K562 (cell line): Measurements from ENCODE around the gene PTCD3. TPM values are rescaled to one million over a fixed set of nuclear protein-coding genes. Genes with fewer than 3 reads are reported as not detected.
A peak's percentile ranks its signal among the peaks of the same experiment; 100 is the strongest.

ENCODE experiments used
- ATAC-seq: fragments of 200-7000 bp; cut with Tn5 transposase; 3 replicates; pipeline ENCODE4 v1.9.1; 2020; ENCODE audit warnings: moderate library complexity
- BruUV-seq: library from RNA; stranded (reverse); fragments of 400-500 nt; replicated peaks from 2 replicates; lab custom pipeline; 2021; lab: Mats Ljungman, UMichigan
- CTCF ChIA-PET: fragments of 300-600 bp; formaldehyde crosslinking; extraction: SDS; loops from one replicate; lab custom pipeline; 2021; ENCODE audit warnings: low intra/inter-chr PET ratio; lab: Yijun Ruan, JAX
- POLR2A ChIA-PET: fragments of 300-600, 350-650 bp; sonication (Branson Sonifier 250); formaldehyde crosslinking; extraction: SDS; loops from one replicate; lab custom pipeline; 2021; ENCODE audit warnings: antibody characterized with exemption, inconsistent platforms; lab: Yijun Ruan, JAX
- DNase-seq, 4 experiments: peaks; one replicate each; pipeline versions ENCODE4 v3.0.0 to v3.0.0-alpha.2; 2011 to 2018; ENCODE audit warnings: low spot score in 3 of 4, mixed read lengths in 3 of 4; ENCODE audit errors: extremely low read depth in 1 of 4
- FAIRE-seq: peaks from 2 replicates; lab custom pipeline; 2011; peaks lifted over from hg19 to GRCh38; lab: Jason Lieb, UNC
- H2AFZ ChIP-seq: 2 replicates; pipeline ENCODE4 v1.6.0; 2011; ENCODE audit warnings: low read depth, low read length, control low read depth, inconsistent platforms
- H3K27ac ChIP-seq: fragments of 200-600 bp; 3 replicates; pipeline ENCODE4 v1.8.0; 2011; ENCODE audit warnings: low read depth, mild to moderate bottlenecking, control low read depth, inconsistent platforms, low read length, moderate library complexity, mixed read lengths; ENCODE audit errors: extremely low read depth
- H3K27me3 ChIP-seq, 2 experiments: fragments of 300-600 bp in 1 of 2; 2 replicates in 1 of 2; 3 replicates in 1 of 2; pipeline versions ENCODE4 v1.6.0 to v1.8.0; 2011; ENCODE audit warnings: inconsistent platforms in 2 of 2, low read length in 2 of 2, mild to moderate bottlenecking in 1 of 2, mixed read lengths in 1 of 2, moderate library complexity in 1 of 2; ENCODE audit not compliant: control insufficient read depth in 2 of 2, insufficient read depth in 2 of 2
- H3K36me3 ChIP-seq: fragments of 300-600 bp; 3 replicates; pipeline ENCODE4 v1.8.0; 2011; ENCODE audit warnings: mild to moderate bottlenecking, low read length, inconsistent platforms; ENCODE audit not compliant: control insufficient read depth, insufficient read depth
- H3K4me1 ChIP-seq, 2 experiments: fragments of 200-600 bp in 1 of 2; replicated peaks in 1 of 2; 2 replicates in 1 of 2; 3 replicates in 1 of 2; pipeline versions ENCODE4 v1.5.1 to v1.8.0; 2011; ENCODE audit warnings: inconsistent platforms in 2 of 2, low read length in 2 of 2, mild to moderate bottlenecking in 1 of 2, mixed read lengths in 1 of 2, moderate library complexity in 1 of 2; ENCODE audit not compliant: control insufficient read depth in 2 of 2, insufficient read depth in 2 of 2
- H3K4me2 ChIP-seq: 2 replicates; pipeline ENCODE4 v1.6.1; 2011; ENCODE audit warnings: low read length, control low read depth, inconsistent platforms, mixed read lengths; ENCODE audit not compliant: insufficient read depth
- H3K4me3 ChIP-seq: fragments of 200-600 bp; sonication (generic), shearing (Covaris generic); 2 replicates; pipeline ENCODE4 v1.5.1; 2016; ENCODE audit warnings: control low read depth, inconsistent platforms
- H3K79me2 ChIP-seq: fragments of 200-600 bp; 3 replicates; pipeline ENCODE4 v1.8.0; 2011; ENCODE audit warnings: low read length, inconsistent platforms; ENCODE audit not compliant: control insufficient read depth, insufficient read depth
- H3K9ac ChIP-seq, 2 experiments: 2 replicates each; pipeline versions ENCODE4 v1.6.0 to v1.6.1; 2011; ENCODE audit warnings: low read depth in 2 of 2, low read length in 2 of 2, control low read depth in 1 of 2, inconsistent platforms in 1 of 2, mild to moderate bottlenecking in 1 of 2, mixed read lengths in 1 of 2; ENCODE audit not compliant: insufficient read depth in 1 of 2
- H3K9me1 ChIP-seq: one replicate; pipeline ENCODE4 v1.6.0; 2011; ENCODE audit warnings: inconsistent platforms, mild to moderate bottlenecking, low read length, moderate library complexity; ENCODE audit not compliant: control insufficient read depth, insufficient read depth
- H3K9me3 ChIP-seq: replicated peaks from 2 replicates; pipeline ENCODE4 v1.5.1; 2011; ENCODE audit warnings: low read depth, low read length, inconsistent platforms; ENCODE audit not compliant: control insufficient read depth, insufficient read depth
- H4K20me1 ChIP-seq: replicated peaks from 2 replicates; pipeline ENCODE4 v1.6.1; 2011; ENCODE audit warnings: low read length, inconsistent platforms, mixed read lengths; ENCODE audit not compliant: control insufficient read depth, insufficient read depth
- CEBPG ChIP-seq, 3 experiments: fragments of 200-800 bp in 1 of 3; sonication (Bioruptor generic) in 1 of 3; sonication (generic) in 1 of 3; formaldehyde crosslinking in 1 of 3; IDR thresholded peaks in 2 of 3; conservative IDR thresholded peaks in 1 of 3; 2 replicates each; pipeline versions ENCODE4 v1.6.1 to v1.8.0; 2016 to 2022; ENCODE audit warnings: missing compliant biosample characterization in 2 of 3, missing genetic modification characterization in 2 of 3, mild to moderate bottlenecking in 1 of 3, missing genetic modification reagents in 1 of 3
- HSF4 ChIP-seq: fragments of 250-450 bp; sonication (Bioruptor Pico); IDR thresholded peaks from 2 replicates; pipeline ENCODE4 v2.1.2; 2022; ENCODE audit warnings: mild to moderate bottlenecking, moderate library complexity, borderline replicate concordance
- KAT8 ChIP-seq: fragments of 450-650 bp; IDR thresholded peaks from 2 replicates; pipeline ENCODE4 v1.6.1; 2016; ENCODE audit warnings: low read depth, mild to moderate bottlenecking
- KLF10 ChIP-seq: fragments of 250-450 bp; sonication (Bioruptor Pico); IDR thresholded peaks from 2 replicates; pipeline ENCODE4 v1.6.1; 2021; ENCODE audit warnings: matching md5 sums
- NR2F6 ChIP-seq: fragments of 450-650 bp; formaldehyde crosslinking; IDR thresholded peaks from 2 replicates; pipeline ENCODE4 v1.4.0; 2020; ENCODE audit warnings: mild to moderate bottlenecking
- TGIF2 ChIP-seq: sonication (generic); formaldehyde crosslinking; IDR thresholded peaks from 2 replicates; pipeline ENCODE4 v1.8.1; 2022; ENCODE audit warnings: mild to moderate bottlenecking, missing genetic modification reagents, moderate library complexity
- ZNF274 ChIP-seq: IDR thresholded peaks from 2 replicates; pipeline ENCODE4 v1.6.1; 2011; ENCODE audit warnings: low read depth, mild to moderate bottlenecking, low read length, moderate library complexity, borderline replicate concordance
- WGBS: fragments of 100-300 bp; shearing (Covaris generic); methylation state at CpG from one replicate; pipeline ENCODE4 v1.1.6; 2016; ENCODE audit warnings: low coverage, mixed read lengths; ENCODE audit not compliant: insufficient coverage; ENCODE audit errors: missing lambda C conversion rate; 5-methylcytosine and 5-hydroxymethylcytosine counted together
- in situ Hi-C: fragments of 300-500 bp; cut with MboI; formaldehyde crosslinking; loops from 4 replicates; pipeline ENCODE4 v1.15.0; 2018; ENCODE audit warnings: inconsistent platforms, mixed read lengths
- intact Hi-C: fragments of 100-400 bp; cut with micrococcal nuclease; formaldehyde crosslinking; loops from 2 replicates; pipeline ENCODE4 v1.14.2; 2022
- polyA plus RNA-seq, 8 experiments: library from polyadenylated mRNA; depleted of rRNA in 4 of 8; stranded (reverse) in 5 of 8; unstranded in 3 of 8; fragments of >200 nt; fragmentation: Nextera tagmentation in 2 of 8; fragmentation: Illumina TruSeq in 1 of 8; extraction: Ambion mirVana in 2 of 8; extraction: Trizol in 1 of 8; gene quantifications; 2 replicates each; pipeline versions ENCODE4 v1.2.1 to v1.2.3, GENCODE V29; 2011 to 2014; ENCODE audit warnings: inconsistent platforms in 1 of 8, missing spikeins in 1 of 8
- total RNA-seq, 7 experiments: library from RNA; depleted of rRNA in 6 of 7; stranded (reverse); fragments of >200 nt in 6 of 7; fragmentation: Illumina TruSeq in 2 of 7; extraction: Trizol in 2 of 7; gene quantifications; 2 replicates each; pipeline versions ENCODE4 v1.2.1 to v1.2.3, GENCODE V29; 2011 to 2021; ENCODE audit warnings: low replicate concordance in 1 of 7

PTCD3 gene
- total and polyA plus RNA-seq, 9 of the 15 experiments (the other 6 are each of a cell fraction or from before 2014, with no cell fraction given) = 65.2 to 241 (median 172) TPM

- in situ Hi-C loops = no loop called here
- no peak for FAIRE-seq
- Histone ChIP-seq H3K4me1 (no peaks in the 10 kb centered on the region), H3K9me1 (no peaks in the 10 kb centered on the region), H3K9ac (no peak overlapping the region), H2AFZ (no peak overlapping the region), H3K27ac (no peak overlapping the region), H3K4me2 (no peak overlapping the region), H3K27me3 (no peaks in the 10 kb centered on the region), H4K20me1 (no peaks in the 10 kb centered on the region), H3K9me3 (no peaks in the 10 kb centered on the region), H3K36me3 (peaks cover 99% of the 10 kb centered on the region), H3K4me3 (no peak overlapping the region), H3K79me2 (no peaks in the 10 kb centered on the region; the same call in 2 of the 3 replicates)
- DNase-seq = no peak
- intact Hi-C loops = no loop called here
- CTCF ChIA-PET = no interaction called here
- 96% methylated on average over 5 of the region's 5 CpGs for WGBS
- no peak for ATAC-seq
- TF ChIP-seq ZNF274 = no peak
- no peak for TF ChIP-seq TGIF2 (CRISPR knock-in tag)
- no peak for TF ChIP-seq NR2F6 (CRISPR knock-in tag)
- no peak for TF ChIP-seq KAT8
- TF ChIP-seq CEBPG (CRISPR knock-in tag; IDR thresholded peaks at IDR 0.05) = no peak
- TF ChIP-seq CEBPG (tag; conservative IDR thresholded peaks at IDR 0.05 in 1 of 2, IDR thresholded peaks at IDR 0.05 in 1 of 2) = 0 out of 4 replicates have a peak, but pooled peaks of 1 of the 2 experiments have one; percentile 25
- TF ChIP-seq HSF4 (CRISPR knock-in tag) = no peak
- no peak for TF ChIP-seq KLF10 (CRISPR knock-in tag)
- BruUV-seq = no TSS peak
- POLR2A ChIA-PET = no interaction called here
Measured at GRCh38 chr2:86123328-86123925, 17.4 kb downstream of the PTCD3 start.
